Thyroid gland (tissue), 4 donors: ENCODE measurements around the gene SUN3.

Experiments
- POLR2A ChIP-seq, 2 donors: fragments of 450-650 bp; IDR thresholded peaks; one replicate each; pipeline ENCODE4 v1.6.1; 2017; ENCODE audit warnings: antibody characterized with exemption in 2 of 2, mild to moderate bottlenecking in 2 of 2, moderate library complexity in 1 of 2
- TF ChIP-seq, protein P1 (sequence below), 6 experiments: fragments of 200-600 bp in 3 of 6; fragments of 450-650 bp in 3 of 6; sonication (generic) in 3 of 6; IDR thresholded peaks; one replicate each; pipeline ENCODE4 v1.5.1; 2016 to 2019; ENCODE audit warnings: antibody characterized with exemption in 6 of 6, mild to moderate bottlenecking in 2 of 6, inconsistent platforms in 1 of 6, moderate library complexity in 1 of 6

DNA sequence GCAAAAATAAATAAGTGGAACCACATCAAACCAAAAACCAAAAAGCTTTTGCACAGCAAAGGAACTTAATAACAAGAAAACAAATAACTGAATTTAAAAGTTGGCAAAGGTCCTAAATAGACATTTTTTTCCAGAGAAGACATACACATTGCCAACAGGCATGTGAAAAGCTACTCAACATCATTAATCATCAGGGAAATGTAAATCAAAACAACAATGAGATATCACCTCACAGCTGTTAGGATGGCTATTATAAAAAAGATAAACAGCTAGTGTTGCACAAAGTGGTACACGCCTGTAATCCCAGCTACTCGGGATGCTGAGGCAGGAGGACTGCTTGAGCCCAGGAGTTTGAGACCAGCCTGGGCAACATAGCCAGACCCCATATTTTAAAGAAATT lies 2.2 kb upstream of the SUN3 start:
- TF ChIP-seq, protein P1, sequence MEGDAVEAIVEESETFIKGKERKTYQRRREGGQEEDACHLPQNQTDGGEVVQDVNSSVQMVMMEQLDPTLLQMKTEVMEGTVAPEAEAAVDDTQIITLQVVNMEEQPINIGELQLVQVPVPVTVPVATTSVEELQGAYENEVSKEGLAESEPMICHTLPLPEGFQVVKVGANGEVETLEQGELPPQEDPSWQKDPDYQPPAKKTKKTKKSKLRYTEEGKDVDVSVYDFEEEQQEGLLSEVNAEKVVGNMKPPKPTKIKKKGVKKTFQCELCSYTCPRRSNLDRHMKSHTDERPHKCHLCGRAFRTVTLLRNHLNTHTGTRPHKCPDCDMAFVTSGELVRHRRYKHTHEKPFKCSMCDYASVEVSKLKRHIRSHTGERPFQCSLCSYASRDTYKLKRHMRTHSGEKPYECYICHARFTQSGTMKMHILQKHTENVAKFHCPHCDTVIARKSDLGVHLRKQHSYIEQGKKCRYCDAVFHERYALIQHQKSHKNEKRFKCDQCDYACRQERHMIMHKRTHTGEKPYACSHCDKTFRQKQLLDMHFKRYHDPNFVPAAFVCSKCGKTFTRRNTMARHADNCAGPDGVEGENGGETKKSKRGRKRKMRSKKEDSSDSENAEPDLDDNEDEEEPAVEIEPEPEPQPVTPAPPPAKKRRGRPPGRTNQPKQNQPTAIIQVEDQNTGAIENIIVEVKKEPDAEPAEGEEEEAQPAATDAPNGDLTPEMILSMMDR (IDR thresholded peaks at IDR 0.05), result no peak
- no peak for TF ChIP-seq POLR2A (IDR thresholded peaks at IDR 0.05)
